Measurements from ENCODE around the gene DAP. TPM values are rescaled to one million over a fixed set of nuclear protein-coding genes. Genes with fewer than 3 reads are reported as not detected.
A peak's percentile ranks its signal among the peaks of the same experiment; 100 is the strongest.

Gene DAP
- total and polyA plus RNA-seq, 12 donors: 27.4 to 197 (median 101) TPM

DNA sequence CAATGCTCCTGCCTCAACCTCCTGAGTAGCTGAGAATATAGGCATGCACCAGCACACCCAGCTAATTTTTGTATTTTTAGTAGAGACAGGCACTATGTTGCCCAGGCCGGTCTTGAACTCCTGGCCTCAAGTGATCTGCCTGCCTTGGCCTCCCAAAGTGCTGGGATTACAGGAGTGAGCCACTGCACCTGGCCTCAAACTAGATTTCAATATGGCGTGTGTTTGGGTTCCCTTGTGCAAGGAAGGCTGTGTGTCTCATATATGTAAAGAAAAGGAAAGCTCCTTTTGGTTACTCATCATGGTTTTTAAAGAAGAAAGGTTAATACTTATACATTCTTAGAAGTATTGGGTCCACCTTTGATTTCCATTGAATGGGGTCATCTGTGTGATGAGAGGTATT lies 126.5 kb downstream of the DAP start:
- no peak for DNase-seq
- Histone ChIP-seq H3K4me1 (replicated peaks in 1 of 2) (no peaks in the 10 kb centered on the region), H3K27ac (no peak overlapping the region), H3K9me3 (replicated peaks in 1 of 3) (no peaks in the 10 kb centered on the region), H3K27me3 (no peaks in the 10 kb centered on the region), H3K36me3 (replicated peaks in 1 of 2) (no peaks in the 10 kb centered on the region), H3K4me3 (no peak overlapping the region)
- TF ChIP-seq, protein P1, sequence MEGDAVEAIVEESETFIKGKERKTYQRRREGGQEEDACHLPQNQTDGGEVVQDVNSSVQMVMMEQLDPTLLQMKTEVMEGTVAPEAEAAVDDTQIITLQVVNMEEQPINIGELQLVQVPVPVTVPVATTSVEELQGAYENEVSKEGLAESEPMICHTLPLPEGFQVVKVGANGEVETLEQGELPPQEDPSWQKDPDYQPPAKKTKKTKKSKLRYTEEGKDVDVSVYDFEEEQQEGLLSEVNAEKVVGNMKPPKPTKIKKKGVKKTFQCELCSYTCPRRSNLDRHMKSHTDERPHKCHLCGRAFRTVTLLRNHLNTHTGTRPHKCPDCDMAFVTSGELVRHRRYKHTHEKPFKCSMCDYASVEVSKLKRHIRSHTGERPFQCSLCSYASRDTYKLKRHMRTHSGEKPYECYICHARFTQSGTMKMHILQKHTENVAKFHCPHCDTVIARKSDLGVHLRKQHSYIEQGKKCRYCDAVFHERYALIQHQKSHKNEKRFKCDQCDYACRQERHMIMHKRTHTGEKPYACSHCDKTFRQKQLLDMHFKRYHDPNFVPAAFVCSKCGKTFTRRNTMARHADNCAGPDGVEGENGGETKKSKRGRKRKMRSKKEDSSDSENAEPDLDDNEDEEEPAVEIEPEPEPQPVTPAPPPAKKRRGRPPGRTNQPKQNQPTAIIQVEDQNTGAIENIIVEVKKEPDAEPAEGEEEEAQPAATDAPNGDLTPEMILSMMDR (IDR thresholded peaks at IDR 0.05): no peak
- TF ChIP-seq POLR2A (IDR thresholded peaks at IDR 0.05): no peak
- WGBS, 4 donors: 75 to 95% (median 83%) methylated on average over 2 of the region's 2 CpGs
- intact Hi-C loops (cut with DNase I): no loop called here

DNA sequence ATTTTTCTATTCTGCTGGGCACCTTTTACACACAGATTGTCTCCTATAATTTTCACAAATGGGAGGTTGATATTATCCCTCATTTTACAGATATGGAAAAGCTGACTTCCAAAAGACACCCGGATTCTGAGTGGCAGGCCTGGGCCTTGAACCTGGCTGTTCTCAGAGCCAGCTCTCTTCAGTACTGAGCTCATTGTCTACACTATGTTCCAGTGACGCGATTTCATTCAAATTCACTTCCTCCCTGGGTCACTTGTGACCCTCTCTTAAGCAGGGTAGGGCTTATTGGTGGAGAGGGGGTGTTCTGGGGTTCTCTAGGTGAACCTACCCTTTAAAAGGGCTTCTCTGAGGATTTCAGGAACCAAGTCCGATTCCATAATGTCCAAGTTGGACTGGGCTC lies 127.0 kb downstream of the DAP start:
- no peak for TF ChIP-seq POLR2A (IDR thresholded peaks at IDR 0.05)
- TF ChIP-seq, protein P1 (IDR thresholded peaks at IDR 0.05): no peak
- H3K4me1 ChIP-seq (replicated peaks in 1 of 2): no peaks in the 10 kb centered on the region
- DNase-seq: no peak
- no peaks in the 10 kb centered on the region for H3K27me3 ChIP-seq
- no peaks in the 10 kb centered on the region for H3K9me3 ChIP-seq (replicated peaks in 1 of 3)
- H3K36me3 ChIP-seq (replicated peaks in 1 of 2): no peaks in the 10 kb centered on the region
- 53 to 66% (median 59%) methylated on average over 4 of the region's 4 CpGs for WGBS, 4 donors
- H3K4me3 ChIP-seq: no peak overlapping the region
- intact Hi-C loops (cut with DNase I): no loop called here
- no peak overlapping the region for H3K27ac ChIP-seq

DNA sequence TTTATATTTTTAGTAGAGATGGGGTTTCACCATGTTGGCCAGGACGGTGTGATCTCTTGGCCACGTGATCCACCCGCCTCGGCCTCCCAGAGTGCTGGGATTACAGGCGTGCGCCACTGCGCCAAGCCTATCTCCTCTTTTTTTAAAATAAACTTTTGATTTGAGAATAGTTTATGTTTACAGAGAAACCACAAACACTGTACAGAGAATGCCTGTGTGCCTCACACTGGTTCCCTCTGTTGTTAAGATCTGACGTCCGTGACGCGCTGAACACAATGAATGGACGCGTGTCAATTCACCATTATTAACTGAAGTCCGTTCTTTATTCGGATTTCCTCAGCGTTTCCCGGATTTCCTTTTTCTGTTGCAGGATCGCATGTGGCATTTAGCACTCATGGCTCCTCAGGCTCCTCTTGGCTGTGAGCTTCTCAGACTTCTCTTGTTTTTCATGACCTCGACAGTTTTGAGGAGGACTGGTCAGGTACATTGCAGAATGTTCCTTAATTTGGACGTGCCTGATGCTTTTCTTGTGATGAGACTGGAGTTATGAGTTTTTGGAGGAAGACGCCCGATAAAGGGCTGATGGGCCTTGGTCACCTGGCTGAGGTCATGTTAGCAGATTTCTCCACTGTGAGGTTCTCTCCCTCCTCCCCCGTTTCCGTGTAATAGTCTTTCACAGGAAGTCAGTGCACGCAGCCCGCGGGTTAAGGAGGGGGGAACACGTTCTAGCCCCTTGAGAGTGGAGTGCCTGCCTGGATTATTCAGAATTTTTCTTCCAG lies 127.6 kb downstream of the DAP start:
- no peaks in the 10 kb centered on the region for H3K9me3 ChIP-seq (replicated peaks in 1 of 3)
- no peaks in the 10 kb centered on the region for H3K27me3 ChIP-seq
- intact Hi-C loops (cut with DNase I): no loop called here
- no peaks in the 10 kb centered on the region for H3K36me3 ChIP-seq (replicated peaks in 1 of 2)
- WGBS, 4 donors: 67 to 81% (median 74%) methylated on average over 28 of the region's 28 CpGs
- H3K4me1 ChIP-seq (replicated peaks in 1 of 2): no peaks in the 10 kb centered on the region
- TF ChIP-seq POLR2A (IDR thresholded peaks at IDR 0.05): no peak
- TF ChIP-seq, protein P1 (IDR thresholded peaks at IDR 0.05): no peak
- peak in 1 of 7 donors; percentile 14 for DNase-seq
- no peak overlapping the region for H3K4me3 ChIP-seq
- no peak overlapping the region for H3K27ac ChIP-seq

DNA sequence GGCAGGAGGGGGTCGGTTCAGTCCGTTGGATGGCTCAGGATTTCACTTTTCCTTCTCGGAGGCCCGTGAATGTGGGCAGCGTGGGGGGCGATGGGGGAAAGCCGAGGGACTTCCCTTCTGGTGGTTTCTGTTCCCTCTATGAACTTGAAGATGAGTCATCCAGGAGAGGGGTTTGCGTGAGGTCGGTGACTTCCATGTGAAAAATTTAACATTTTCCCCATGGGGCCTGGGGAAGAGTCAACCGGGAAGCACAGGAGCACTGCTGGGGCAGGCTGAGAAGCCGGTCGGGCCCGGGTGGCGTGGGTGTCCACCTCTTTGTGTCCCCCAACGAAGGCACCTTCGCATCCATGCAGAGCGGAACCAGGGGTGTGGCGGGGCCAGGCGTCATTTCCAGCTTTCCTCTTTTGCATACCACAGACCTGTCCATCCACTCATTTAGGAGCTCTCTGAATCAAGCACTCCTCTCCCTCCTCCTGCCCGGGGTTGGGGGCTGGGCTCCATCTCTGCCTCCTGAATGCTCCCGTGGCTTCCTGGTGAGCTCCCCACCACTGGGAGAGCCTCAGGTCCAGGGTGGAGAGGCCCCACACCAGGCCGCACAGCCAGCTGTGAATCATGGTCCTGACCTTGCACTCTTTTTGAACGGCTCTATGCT lies 128.8 kb downstream of the DAP start:
- no peak overlapping the region for H3K4me3 ChIP-seq
- peak in 2 of 7 donors; percentile 17 to 37 for DNase-seq
- no peaks in the 10 kb centered on the region for H3K36me3 ChIP-seq (replicated peaks in 1 of 2)
- peaks cover 0 to 5% of the 10 kb centered on the region in 2 donors for H3K4me1 ChIP-seq (replicated peaks in 1 of 2)
- WGBS, 4 donors: 60 to 79% (median 69%) methylated on average over 15 to 23 of the region's 23 CpGs
- intact Hi-C loops (cut with DNase I): no loop called here
- no peak overlapping the region for H3K27ac ChIP-seq
- no peaks in the 10 kb centered on the region for H3K9me3 ChIP-seq (replicated peaks in 1 of 3)
- TF ChIP-seq, protein P1 (IDR thresholded peaks at IDR 0.05): no peak
- no peak for TF ChIP-seq POLR2A (IDR thresholded peaks at IDR 0.05)
- no peaks in the 10 kb centered on the region for H3K27me3 ChIP-seq

All from adrenal gland (tissue), 12 donors.